ENCODE measurements around the gene RSPH10B2.
"Not testable (repeated sequence)": the region's sequence is repeated elsewhere in the genome, so short reads cannot be mapped to it uniquely, and the experiment has no call there.

Gene RSPH10B2

DNA sequence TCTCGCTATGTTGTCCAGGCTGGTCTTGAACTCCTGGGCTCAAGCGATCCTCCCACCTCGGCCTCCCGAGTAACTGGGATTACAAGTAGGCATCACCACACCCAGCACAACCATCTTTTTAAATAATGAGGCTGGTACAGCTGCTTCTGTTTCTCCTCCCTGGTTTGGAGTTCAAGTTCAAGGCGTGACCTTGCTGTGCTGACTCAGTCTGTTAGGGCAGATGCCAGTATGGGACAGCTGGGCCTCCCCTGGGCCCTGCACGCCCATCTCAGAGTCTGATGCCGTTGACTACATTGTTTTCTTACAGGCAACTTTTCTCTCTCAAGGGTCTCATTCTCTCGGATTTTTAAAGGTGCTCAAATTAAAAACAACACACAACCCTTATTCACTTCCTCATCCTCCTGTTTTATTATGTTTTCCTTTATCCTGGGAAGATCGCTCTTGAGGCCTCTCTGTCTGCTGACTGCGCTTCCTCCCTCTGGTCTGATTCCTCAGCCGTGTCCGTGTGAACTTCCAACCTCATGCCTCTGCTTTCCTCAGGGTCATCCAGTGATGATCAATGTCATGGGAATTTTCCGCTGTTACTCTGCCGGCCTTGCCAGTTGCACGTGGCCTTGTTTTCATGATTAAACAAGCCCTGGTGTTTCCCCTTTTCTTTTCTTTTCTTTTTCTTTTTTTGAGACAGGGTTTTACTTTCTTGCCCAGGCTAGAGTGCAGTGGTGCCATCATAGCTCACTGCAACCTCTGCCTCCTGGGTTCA is 38.4 kb downstream of the RSPH10B2 start:
- FAIRE-seq, result not testable (repeated sequence)

DNA sequence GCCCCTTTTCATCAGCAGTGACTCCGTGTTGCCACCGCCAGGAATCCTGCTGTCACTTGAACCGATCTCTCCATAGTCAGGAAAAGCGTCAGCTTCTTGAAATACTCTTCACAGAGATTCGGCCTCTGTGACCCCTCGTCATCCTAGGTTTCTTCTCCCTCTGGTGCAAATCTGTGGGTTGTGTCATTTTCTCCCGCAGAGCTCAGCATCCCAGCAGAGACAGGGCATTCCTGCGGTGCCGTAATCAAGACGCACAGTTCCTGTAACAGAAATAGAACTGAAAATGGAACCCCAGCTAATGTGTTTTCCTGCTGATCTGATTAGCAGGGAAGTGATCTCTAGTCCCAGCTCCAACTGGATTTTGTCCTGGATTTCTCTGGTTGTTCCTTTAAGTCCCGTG is 40.4 kb downstream of the RSPH10B2 start:
- FAIRE-seq, result not testable (repeated sequence)

DNA sequence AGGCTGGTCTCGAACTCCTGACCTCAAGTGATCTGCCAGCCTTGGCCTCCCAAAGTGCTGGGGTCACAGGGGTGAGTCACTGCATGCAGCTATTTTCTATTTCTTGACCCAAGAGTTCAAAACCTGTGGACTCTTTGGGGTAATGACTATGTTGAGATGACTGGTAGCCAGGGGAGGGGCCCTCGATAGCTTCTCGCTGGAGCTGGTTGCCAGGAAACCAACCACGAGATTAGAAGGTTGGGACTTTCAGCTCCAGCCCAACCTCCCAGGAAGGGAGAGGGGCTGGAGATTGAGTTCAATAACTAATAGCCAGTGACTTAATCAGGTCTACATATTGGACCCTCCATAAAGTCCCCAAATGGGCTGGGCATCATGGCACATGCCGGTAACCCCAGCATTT is 43.3 kb downstream of the RSPH10B2 start:
- FAIRE-seq, result not testable (repeated sequence)

DNA sequence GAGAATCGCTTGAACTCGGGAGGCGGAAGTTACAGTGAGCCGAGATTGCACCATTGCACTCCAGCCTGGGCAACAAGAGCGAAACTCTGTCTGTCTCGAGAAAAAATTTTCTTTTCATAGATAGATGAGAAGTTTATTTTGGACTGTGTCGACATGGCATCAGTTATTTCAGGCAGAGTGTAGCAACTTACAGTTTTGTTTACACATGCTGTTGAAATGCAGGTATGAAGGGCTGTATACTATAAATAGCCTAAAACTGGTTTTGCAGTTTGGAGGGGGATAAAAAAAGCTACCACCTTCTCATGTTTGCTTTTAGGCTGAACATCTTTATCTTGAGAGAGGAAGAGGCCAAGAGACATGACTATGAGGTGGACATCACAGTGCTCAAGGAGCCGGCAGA is 44.1 kb downstream of the RSPH10B2 start:
- FAIRE-seq, result not testable (repeated sequence)

DNA sequence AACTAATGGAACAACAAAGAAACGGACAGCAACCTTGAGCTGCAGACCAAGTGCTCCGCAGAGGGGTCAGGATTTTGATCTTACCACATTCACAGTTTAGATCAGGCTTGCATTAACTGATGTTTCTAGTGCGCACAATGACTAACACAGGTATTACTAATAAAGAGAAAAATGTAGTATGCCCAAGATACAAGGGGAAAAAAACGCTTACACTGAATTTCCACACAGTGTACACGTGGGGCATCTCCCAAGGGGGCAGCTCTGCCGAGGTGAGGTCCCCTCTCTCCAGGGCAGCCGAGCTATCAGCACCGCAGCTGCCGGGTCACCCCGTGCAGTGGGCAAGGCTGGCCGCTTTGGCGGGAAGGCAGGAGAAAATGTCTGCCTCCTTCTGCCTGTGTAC is 46.0 kb downstream of the RSPH10B2 start:
- FAIRE-seq, result not testable (repeated sequence)

DNA sequence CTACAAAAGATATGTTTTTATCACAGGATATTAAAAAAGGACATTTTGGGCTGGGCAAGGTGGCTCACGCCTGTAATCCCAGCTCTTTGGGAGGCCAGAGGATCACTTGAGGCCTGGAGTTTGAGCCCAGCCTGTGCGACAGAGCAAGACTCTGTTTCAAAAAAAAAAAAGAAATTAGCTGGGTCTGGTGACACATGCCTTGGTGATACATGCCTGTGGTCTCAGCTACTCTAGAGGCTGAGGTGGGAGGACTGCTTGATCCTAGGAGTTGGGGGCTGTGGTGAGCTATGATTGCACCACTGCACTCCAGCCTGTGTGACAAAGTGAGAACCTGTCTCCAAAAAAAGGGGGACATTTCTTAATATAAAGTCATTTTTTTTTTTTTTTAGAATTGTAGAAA is 46.4 kb downstream of the RSPH10B2 start:
- FAIRE-seq, result not testable (repeated sequence)

DNA sequence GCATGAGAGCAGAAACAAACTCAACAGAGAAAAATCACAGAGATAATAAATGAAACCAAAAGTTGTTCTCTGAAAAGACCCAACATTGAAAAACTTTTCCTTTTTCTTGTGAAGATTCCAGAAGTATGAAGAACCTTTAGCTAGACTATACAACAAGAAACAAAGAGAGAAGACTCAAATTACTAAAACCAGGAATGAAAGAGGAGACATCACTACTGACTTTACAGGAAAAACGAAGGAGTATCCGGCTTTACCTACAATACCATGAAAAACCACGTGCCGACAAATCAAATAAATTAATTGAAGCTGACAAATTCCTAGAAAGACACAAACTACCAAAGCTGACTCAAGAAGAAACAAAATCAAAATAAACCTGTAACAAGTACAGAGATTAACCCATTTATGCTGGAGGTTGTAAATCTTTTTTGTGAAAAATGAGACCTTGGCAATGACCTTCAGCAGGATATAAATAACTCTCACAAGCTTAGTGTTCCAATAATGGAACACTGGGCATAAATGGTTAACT is 53.6 kb downstream of the RSPH10B2 start:
- FAIRE-seq, result not testable (repeated sequence)

DNA sequence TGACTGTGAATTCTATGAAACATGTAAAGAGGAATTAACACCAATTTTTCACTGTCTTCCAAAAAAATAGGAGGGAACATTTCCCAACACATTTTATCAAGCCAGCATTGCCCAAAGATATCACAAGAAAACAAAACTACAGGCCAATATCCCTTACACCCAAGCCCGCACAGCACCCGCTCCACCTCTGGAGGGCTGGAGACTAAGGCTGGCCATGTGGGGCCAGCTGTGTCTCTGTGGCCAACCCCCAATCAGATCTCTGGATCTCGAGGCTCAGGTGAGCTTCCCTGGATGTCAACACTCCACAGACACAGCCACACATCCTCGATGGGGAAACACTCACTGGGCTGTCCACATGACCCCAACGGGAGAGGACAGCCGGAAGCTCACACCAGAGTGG is 54.1 kb downstream of the RSPH10B2 start:
- not testable (repeated sequence) for FAIRE-seq

DNA sequence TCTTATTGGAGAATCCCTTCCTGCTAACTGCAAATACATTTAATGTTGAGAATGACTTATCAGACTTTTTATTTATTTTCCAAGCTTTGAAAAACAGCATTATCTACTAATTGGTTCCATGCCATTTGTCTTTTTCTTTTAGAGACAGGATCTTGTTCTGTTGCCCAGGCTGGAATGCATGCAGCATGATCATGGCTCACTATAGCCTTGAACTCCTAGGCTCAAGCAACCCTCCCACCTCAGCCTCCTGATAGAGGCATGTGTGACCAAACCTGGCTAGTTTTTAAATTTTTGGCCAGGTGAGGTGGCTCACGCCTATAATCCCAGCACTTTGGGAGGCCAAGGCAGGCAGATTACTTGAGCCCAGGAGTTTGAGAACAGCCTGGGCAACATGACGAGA is 59.1 kb downstream of the RSPH10B2 start:
- FAIRE-seq, result not testable (repeated sequence)

DNA sequence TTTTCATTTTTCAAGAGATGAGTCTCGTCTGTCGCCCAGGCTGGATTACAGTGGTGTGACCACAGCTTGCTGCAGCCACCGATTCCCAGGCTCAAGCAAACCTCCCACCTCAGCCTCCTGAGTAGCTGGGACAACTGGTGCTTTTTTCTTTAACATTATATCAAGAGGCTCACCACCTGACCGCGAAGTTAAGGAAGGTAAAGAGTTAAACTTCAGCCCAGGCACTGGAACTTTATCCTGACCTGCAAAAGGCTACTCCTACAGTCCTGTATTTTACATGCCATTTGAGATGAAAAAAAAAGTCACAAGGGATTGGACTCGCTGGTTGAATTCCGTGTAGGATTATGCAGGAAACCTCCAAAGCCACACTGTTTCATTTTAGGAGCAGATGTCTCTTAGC is 61.6 kb downstream of the RSPH10B2 start:
- not testable (repeated sequence) for FAIRE-seq

DNA sequence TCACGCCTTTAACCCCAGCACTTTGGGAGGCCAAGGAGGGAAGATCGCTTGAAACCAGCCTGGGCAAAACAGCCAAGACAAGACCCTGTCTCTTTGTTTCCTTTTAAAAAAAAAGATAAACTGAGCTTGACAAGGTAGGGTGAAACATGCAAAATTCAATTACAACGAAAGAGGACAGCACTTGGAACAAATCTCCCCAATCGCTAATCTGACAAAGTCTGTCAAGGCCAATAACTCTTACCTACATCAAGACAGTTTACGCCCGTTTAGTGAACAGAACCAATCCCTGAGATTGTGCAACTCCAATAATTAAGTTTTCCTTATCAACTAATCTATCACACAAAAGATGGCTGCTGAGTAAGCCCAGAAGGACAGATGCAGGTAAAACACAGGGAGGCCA is 67.7 kb downstream of the RSPH10B2 start:
- not testable (repeated sequence) for FAIRE-seq

DNA sequence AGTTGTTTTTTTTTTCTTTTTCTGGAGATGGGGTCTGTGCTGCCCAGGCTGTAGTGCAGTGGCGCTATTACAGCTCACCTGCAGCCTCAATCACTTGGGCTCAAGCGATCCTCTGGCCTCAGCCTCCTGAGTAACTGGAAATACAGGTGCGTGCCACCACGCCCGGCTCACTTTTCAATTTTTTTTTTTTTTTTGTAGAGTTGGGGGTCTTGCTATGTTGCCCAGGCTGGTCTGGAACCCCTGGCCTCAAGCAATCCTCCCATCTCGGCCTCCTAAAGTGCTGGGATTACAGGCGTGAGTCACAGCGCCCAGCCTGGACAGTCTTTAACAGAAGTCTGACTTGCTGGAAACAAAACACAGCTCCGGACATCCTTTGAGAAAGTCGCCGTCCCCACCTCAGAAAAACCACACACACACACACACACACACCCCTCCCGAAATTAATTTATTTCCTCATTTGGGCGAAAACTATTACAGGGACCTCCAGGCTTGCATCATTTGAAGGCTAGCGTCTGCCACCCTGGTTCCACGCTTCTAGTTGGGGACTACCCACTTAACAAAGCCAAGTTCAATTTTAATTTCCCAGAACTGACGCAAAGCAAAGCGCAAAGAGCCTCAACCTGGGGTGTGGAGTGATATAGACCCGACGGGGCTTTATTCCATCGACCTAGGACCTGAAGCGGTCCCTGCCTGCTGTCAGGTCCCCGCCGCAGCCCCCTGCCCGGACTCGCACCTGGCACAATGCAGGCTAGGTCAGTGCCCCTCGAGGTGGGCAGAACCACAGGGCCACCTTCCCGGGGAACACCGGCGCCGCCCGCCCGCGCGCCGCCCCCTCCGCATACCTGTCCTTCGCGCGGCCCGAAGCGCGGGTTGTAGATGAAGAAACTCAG is 71.6 kb downstream of the RSPH10B2 start:
- FAIRE-seq, result not testable (repeated sequence)

DNA sequence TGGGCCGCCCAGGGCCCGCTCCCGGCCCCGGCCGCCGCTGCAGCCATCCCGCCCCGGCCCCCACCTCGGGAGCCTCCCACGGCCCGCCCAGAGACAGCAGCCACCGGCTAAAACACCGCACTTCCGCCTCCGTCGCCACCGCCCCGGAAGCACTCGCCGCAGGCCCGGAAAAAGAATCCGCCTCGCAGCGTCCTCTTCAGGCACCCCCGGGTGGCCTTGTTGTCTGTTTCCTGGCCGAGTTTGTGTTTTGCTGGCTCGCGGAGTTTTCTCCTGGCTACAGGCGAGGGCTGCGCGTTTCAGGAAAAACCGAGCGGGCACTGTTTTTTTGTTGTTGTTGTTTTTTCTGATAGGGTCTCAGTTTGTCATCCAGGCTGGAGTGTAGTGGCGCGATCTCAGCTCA is 72.2 kb downstream of the RSPH10B2 start, which contains the start of gene CCZ1B:
Gene CCZ1B, minus strand, starts transcription at position 125 of the 400 bp plus-strand sequence. Its CDS starts 78 bp downstream, at position 47.
- not testable (repeated sequence) for FAIRE-seq

DNA sequence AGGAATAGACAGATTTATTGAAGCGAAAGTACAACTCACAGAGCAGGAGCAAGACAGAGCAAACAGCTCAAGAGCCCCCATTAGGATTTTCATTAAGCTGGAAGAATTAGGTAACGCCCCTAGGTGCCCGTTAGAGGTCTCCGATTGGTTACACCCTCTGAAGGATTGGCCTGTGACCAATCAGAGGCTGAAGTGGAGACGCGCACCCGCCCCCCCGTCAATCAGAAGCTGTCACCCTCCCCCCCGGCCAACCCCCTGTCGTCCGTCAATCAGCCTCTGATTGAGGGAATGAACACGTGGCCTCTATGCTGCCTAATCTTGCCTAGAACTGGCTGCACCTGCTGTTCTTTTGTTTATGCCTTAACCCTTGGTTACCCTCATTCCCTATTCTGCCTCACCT is 73.3 kb downstream of the RSPH10B2 start:
- not testable (repeated sequence) for FAIRE-seq

DNA sequence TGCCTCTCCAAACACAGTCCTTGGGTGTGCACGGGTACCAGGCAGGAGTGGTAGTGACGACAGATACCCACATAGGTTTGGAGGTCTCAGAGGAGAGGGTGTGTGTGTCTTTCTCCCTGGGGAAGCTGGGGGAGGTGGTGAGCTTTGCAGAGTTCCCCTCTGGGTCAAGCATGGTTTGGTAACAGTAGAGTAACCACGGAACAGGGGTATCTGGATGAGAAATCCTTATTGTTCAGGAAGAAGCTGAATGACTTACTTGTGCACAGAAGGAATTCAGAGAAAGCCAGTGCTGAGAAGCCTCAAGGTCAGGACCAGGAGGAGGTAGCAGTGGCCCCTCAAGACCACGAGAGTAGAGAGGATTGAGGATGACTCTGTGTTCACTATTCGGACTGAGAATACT is 75.7 kb downstream of the RSPH10B2 start:
- not testable (repeated sequence) for FAIRE-seq

DNA sequence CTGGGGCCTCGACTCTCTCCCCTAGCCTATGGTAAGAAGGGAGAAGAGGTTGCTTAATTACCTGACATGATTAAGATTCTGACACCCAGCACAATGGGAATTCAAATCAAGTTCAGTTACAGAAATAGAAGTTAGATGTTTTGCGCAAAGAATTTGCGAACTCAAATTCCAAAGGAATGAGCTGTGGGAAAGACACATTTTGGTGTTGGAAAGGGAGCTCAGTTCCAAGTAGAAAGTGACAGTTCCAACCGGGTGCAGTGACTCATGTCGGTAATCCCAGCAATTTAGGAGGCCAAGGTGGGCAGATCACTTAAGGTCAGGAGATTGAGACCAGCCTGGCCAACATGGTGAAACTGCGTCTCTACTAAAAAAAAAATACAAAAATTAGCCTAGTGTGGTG is 76.1 kb downstream of the RSPH10B2 start:
- not testable (repeated sequence) for FAIRE-seq

DNA sequence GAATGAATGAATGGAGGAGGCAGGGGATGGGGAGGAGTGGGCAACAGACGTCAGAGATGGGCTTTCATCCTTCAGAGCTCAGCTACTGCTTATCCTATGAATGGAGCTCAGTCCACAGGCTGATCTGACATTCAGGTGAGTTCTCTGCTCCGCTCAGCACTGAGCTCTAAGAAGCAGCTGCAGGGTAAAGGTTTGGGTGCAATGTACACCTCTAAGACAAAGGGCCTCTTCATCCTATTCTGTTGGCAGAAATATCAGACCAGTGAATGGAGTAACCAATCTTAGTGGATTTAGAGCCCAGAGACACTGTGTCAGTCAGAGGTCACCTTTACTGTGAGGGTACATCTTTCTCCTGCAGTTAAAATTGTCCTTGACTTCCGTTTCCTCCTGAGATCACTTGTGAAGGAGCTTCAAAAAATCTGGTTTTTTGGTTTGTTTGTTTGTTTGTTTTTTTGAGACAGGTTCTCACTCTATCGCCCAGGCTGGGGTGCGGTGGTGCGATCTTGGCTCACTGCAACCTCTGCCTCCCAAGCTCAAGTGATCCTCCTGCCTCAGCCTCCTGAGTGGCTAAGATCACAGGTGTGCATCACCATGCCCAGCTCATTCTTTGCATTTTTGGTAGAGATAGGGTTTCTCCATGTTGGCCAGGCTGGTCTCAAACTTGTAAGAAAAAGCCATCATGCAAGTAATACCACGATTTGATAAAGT is 77.3 kb downstream of the RSPH10B2 start:
- FAIRE-seq, result no peak

DNA sequence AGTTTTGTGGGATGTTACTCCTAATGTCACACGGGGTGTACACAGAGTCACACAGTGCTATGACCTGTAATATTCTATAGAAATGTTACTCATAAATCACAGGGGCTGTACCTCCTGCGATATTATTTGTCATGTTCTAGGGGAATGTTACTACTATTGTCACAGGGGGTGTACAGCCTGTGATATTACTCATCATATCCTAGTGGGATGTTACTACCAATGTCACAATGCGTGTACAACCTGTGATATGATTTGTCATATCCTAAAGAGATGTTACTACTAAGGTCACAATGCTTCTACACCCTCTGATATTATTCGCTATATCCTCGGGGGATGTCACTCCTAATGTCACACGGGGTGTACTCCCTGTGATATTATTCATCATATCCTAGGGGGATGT is 79.7 kb downstream of the RSPH10B2 start:
- FAIRE-seq, result no peak

DNA sequence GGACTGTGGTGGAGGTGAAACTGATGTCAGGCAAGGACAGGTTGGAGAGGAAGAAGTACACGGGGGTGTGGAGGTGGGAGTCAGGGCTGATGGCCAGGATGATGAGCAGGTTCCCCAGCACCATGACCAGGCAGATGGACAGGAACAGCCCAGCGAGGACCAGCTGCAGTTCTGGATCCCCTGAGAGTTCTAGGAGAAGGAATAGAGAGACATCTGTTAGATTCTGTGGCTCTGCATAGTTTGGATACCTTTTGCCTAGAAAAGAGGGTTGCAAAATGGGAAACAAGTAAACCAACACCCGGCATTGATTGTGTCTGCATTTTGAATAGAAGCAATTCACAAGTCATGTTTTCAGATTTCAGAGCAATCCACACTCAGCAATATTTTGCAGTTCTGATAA is 81.6 kb downstream of the RSPH10B2 start:
- not testable (repeated sequence) for FAIRE-seq

DNA sequence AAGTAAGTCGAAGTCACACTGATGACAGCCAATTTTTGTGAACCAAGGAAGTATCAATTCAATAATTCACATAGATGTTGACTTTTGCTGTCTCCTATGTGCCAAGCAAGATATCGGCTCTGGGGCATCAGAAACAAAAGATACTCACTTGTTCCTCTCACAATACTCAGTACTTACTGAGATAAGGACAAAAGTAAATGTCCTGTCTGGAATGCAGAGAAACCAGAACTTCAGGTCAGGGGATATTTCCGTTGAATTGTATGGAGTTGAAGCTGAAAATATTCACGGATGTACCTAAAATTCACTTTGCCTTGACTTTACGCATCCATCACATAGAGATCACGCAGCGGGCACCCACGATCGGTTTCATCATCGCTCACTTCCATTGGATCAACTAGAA is 83.2 kb downstream of the RSPH10B2 start:
- FAIRE-seq, result not testable (repeated sequence)

DNA sequence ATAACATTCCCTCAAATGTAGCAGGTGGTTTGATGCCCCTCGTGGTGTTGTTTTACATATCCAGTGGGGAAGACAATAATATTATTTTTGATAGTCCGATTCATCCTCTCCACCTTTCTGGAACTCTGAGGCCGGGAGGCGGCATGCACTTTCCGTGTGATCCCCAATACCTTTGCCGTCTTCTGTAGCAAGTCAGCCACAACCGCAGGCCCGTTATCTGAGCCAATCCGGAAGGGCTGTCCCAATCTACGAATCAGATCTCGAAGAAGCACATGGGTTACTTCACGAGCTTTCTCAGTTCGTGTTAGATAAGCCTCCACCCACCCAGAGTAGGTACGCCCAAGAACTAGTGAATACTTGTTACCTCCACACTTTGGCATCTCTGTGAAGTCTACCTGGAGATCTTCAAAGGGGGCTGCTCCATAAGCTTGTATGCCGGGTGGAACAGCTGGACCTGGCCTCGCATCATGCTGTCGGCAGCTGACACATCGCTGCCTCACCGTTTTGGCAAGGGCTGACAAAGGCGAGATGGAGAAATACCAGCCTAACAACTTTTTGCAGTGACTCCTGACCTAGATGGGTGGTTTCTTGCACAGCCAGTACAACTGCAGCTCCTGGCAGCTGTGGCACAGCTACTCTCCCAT is 88.5 kb downstream of the RSPH10B2 start:
- not testable (repeated sequence) for FAIRE-seq

DNA sequence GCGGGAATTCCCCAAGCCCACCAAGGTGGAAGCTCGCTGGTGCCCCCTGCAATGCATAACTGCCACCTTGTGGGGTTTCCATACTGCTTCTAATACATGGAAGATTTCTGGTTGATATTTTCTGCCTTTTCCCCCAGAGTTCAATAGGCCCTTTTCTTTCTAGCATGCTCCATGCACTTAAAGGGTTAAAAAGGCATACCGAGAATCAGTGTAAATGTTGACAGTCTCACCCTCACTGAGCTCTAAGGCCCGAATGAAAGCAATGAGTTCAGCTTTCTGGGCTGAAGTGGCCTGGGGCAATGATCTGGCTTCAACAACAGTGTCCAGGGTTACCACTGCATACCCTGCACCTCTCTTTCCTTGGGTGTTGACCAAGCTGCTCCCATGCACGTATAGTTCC is 89.2 kb downstream of the RSPH10B2 start:
- not testable (repeated sequence) for FAIRE-seq
